Measurements from ENCODE around the gene EEFSEC. TPM values are rescaled to one million over a fixed set of nuclear protein-coding genes. Genes with fewer than 3 reads are reported as not detected.

The EEFSEC gene
- total RNA-seq, 1 donor from 2014 or later: 7.1 TPM

- no peak for TF ChIP-seq CTCF (IDR thresholded peaks at IDR 0.05; ENCODE audit: unreplicated experiment)
- Mint-ChIP-seq H3K27ac (ENCODE audit: unreplicated experiment) (no peak overlapping the region), H3K27me3 (ENCODE audit: unreplicated experiment) (peaks cover 23% of the 10 kb centered on the region), H3K36me3 (ENCODE audit: low read depth, unreplicated experiment) (peaks cover 15% of the 10 kb centered on the region), H3K9me3 (ENCODE audit: unreplicated experiment) (no peaks in the 10 kb centered on the region), H3K4me3 (ENCODE audit: unreplicated experiment) (no peak overlapping the region), H3K4me1 (ENCODE audit: unreplicated experiment) (peaks cover 12% of the 10 kb centered on the region)
- no peak for DNase-seq (ENCODE audit: low spot score)
Observed at GRCh38 chr3:128453501-128454309, 300.4 kb downstream of the EEFSEC start.

- DNase-seq (ENCODE audit: low spot score): no peak
- no peak for TF ChIP-seq CTCF (IDR thresholded peaks at IDR 0.05; ENCODE audit: unreplicated experiment)
- Mint-ChIP-seq H3K4me1 (ENCODE audit: unreplicated experiment) (peaks cover 8% of the 10 kb centered on the region), H3K27me3 (ENCODE audit: unreplicated experiment) (peaks cover 23% of the 10 kb centered on the region), H3K36me3 (ENCODE audit: low read depth, unreplicated experiment) (peaks cover 12% of the 10 kb centered on the region), H3K9me3 (ENCODE audit: unreplicated experiment) (no peaks in the 10 kb centered on the region), H3K27ac (ENCODE audit: unreplicated experiment) (no peak overlapping the region), H3K4me3 (ENCODE audit: unreplicated experiment) (no peak overlapping the region)
Observed at GRCh38 chr3:128454310-128454618, 301.0 kb downstream of the EEFSEC start.

GRCh38 chr3:128455116-128455515 is 301.8 kb downstream of the EEFSEC start:
- peaks cover 12% of the 10 kb centered on the region for H3K36me3 Mint-ChIP-seq (ENCODE audit: low read depth, unreplicated experiment)
- DNase-seq (ENCODE audit: low spot score): no peak
- H3K9me3 Mint-ChIP-seq (ENCODE audit: unreplicated experiment): no peaks in the 10 kb centered on the region
- H3K27me3 Mint-ChIP-seq (ENCODE audit: unreplicated experiment): peaks cover 22% of the 10 kb centered on the region
- peak overlapping the region; percentile 5 for H3K4me3 Mint-ChIP-seq (ENCODE audit: unreplicated experiment)
- no peak for TF ChIP-seq CTCF (IDR thresholded peaks at IDR 0.05; ENCODE audit: unreplicated experiment)
- H3K27ac Mint-ChIP-seq (ENCODE audit: unreplicated experiment): no peak overlapping the region
- peaks cover 3% of the 10 kb centered on the region for H3K4me1 Mint-ChIP-seq (ENCODE audit: unreplicated experiment)

GRCh38 chr3:128455786-128456748 is 302.8 kb downstream of the EEFSEC start:
- H3K4me3 Mint-ChIP-seq (ENCODE audit: unreplicated experiment): no peak overlapping the region
- H3K27me3 Mint-ChIP-seq (ENCODE audit: unreplicated experiment): peaks cover 16% of the 10 kb centered on the region
- H3K9me3 Mint-ChIP-seq (ENCODE audit: unreplicated experiment): no peaks in the 10 kb centered on the region
- TF ChIP-seq CTCF (IDR thresholded peaks at IDR 0.05; ENCODE audit: unreplicated experiment): no peak
- no peaks in the 10 kb centered on the region for H3K4me1 Mint-ChIP-seq (ENCODE audit: unreplicated experiment)
- no peak for DNase-seq (ENCODE audit: low spot score)
- H3K36me3 Mint-ChIP-seq (ENCODE audit: low read depth, unreplicated experiment): peaks cover 12% of the 10 kb centered on the region
- H3K27ac Mint-ChIP-seq (ENCODE audit: unreplicated experiment): no peak overlapping the region
